ENCODE results near the gene SEC23B. TPM values are rescaled to one million over a fixed set of nuclear protein-coding genes. Genes with fewer than 3 reads are reported as not detected.

Gene SEC23B
- polyA plus RNA-seq, 2 donors = 5.8 to 26.0 TPM

DNA sequence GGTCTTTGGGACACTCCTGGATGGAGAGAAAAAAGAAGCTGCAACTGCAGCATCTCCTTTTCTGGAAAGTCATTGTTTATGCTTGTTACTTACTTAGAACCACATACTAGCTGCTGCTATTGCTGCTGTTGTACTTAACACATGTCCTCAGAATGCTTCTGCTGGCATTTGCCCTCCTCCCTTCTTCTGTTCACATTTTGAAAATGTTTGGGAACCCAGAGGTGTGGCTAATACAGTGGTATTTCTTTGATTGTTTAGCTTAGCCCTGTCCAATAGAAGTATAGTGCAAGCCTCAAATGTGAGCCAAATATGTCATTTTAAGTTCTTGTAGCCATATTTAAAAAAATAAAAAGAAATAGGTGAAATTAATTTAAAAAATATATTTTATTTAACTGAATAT is 88.5 kb downstream of the SEC23B start:
- Histone ChIP-seq H3K9me3 (ENCODE audit: control insufficient read depth in 2 of 2, insufficient read depth in 1 of 2, low read depth in 1 of 2, low read length in 1 of 2) (no peaks in the 10 kb centered on the region), H3K27ac (ENCODE audit: low read depth in 2 of 2, low read length in 1 of 2) (no peak overlapping the region), H3K4me1 (ENCODE audit: control insufficient read depth in 2 of 2, insufficient read depth in 2 of 2, low read length in 1 of 2) (no peaks in the 10 kb centered on the region), H3K27me3 (ENCODE audit: control insufficient read depth in 1 of 2, insufficient read depth in 2 of 2, low read length in 2 of 2) (no peaks in the 10 kb centered on the region), H3K36me3 (ENCODE audit: control insufficient read depth in 2 of 2, insufficient read depth in 2 of 2, low read length in 1 of 2) (peaks cover 2 to 3% of the 10 kb centered on the region in 2 donors), H3K4me3 (ENCODE audit: low read depth in 1 of 2, low read length in 2 of 2) (no peak overlapping the region)

DNA sequence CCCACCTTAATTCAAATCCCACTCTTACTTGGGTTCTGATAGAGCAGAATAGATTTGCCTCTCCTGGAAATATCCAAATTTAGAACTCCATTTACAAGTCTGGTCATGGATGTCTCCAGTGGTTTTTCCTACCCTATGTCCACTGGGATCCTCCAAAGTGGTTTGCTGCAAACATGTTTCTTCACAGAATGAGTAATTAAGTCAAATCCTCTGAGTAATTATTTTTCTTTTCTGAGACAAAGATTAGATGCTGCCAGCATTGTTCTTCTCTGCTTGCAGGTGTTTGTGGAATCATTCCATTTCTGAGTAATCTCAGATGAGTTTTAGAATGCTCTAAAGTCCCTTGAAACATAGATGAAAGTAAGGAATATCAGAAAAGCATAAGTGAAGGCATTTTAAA is 102.0 kb downstream of the SEC23B start:
- no peaks in the 10 kb centered on the region for H3K9me3 ChIP-seq (ENCODE audit: control insufficient read depth in 2 of 2, insufficient read depth in 1 of 2, low read depth in 1 of 2, low read length in 1 of 2)
- no peak overlapping the region for H3K4me3 ChIP-seq (ENCODE audit: low read depth in 1 of 2, low read length in 2 of 2)
- H3K4me1 ChIP-seq (ENCODE audit: control insufficient read depth in 2 of 2, insufficient read depth in 2 of 2, low read length in 1 of 2) = no peaks in the 10 kb centered on the region
- H3K36me3 ChIP-seq (ENCODE audit: control insufficient read depth in 2 of 2, insufficient read depth in 2 of 2, low read length in 1 of 2) = peaks cover 0 to 3% of the 10 kb centered on the region in 2 donors
- no peak overlapping the region for H3K27ac ChIP-seq (ENCODE audit: low read depth in 2 of 2, low read length in 1 of 2)
- H3K27me3 ChIP-seq (ENCODE audit: control insufficient read depth in 1 of 2, insufficient read depth in 2 of 2, low read length in 2 of 2) = no peaks in the 10 kb centered on the region

Other genes starting within 250 kb of the SEC23B start
- 10 to 100 TPM; 10.8 to 15.6 TPM for gene ZNF133, start 219.4 kb upstream of the SEC23B start, polyA plus RNA-seq
- 1 to 10 TPM in 1 of 2 donors, under 1 TPM in 1; 0.69 to 1.7 TPM for gene DZANK1, start 40.9 kb upstream of the SEC23B start, polyA plus RNA-seq
- gene POLR3F, start 40.5 kb upstream of the SEC23B start, polyA plus RNA-seq = 1 to 10 TPM; 5.0 to 5.9 TPM
- gene RBBP9, start 10.7 kb upstream of the SEC23B start, polyA plus RNA-seq = 1 to 10 TPM; 2.9 to 5.0 TPM
- gene SMIM26, start 59.5 kb downstream of the SEC23B start, polyA plus RNA-seq = 100 to 1,000 TPM in 1 of 2 donors, 10 to 100 TPM in 1; 93.2 to 143 TPM
- 10 to 100 TPM in 1 of 2 donors, 1 to 10 TPM in 1; 9.7 to 27.4 TPM for gene DTD1, start 80.1 kb downstream of the SEC23B start, polyA plus RNA-seq

Measured in esophagus (tissue), 2 donors.